ENCODE data around the gene SNAP91. TPM values are rescaled to one million over a fixed set of nuclear protein-coding genes. Genes with fewer than 3 reads are reported as not detected.
"Not testable (repeated sequence)": the region's sequence is repeated elsewhere in the genome, so short reads cannot be mapped to it uniquely, and the experiment has no call there.

The SNAP91 gene
- 1 to 10 TPM; 2.9 to 7.2 TPM for total RNA-seq

GRCh38 chr6:83708970-83709747, at the start of gene SNAP91:
Gene SNAP91 (minus strand): TSS chr6:83709101. CDS start chr6:83707927, 1,174 bp downstream.
- no peak for TF ChIP-seq POLR2AphosphoS5 (IDR thresholded peaks at IDR 0.05)
- no peak for TF ChIP-seq POLR2A (IDR thresholded peaks at IDR 0.05)
- no peak for TF ChIP-seq CTCF (IDR thresholded peaks at IDR 0.05)
- Histone ChIP-seq H3K27ac (peak within 1 kb of the TSS; percentile 32 to 51), H3K27me3 (replicated peaks; ENCODE audit: insufficient read depth) (no peaks in the 10 kb centered on the region), H3K4me3 (peak within 1 kb of the TSS; percentile 41 to 59), H3K9me3 (no peaks in the 10 kb centered on the region), H3K36me3 (no peaks in the 10 kb centered on the region), H3K4me1 (replicated peaks) (no peaks in the 10 kb centered on the region)
- 1% methylated on average over 57 of the region's 83 CpGs for whole genome bisulfite sequencing
- DNase-seq (ENCODE audit: low spot score), result peak; percentile 43
- intact Hi-C loops (cut with DNase I), result no loop called here

GRCh38 chr6:83758533-83758932, 49.6 kb upstream of the SNAP91 start:
- no peaks in the 10 kb centered on the region for H3K4me1 ChIP-seq (replicated peaks)
- no peaks in the 10 kb centered on the region for H3K27me3 ChIP-seq (replicated peaks; ENCODE audit: insufficient read depth)
- TF ChIP-seq CTCF (IDR thresholded peaks at IDR 0.05) (no peak), POLR2A (IDR thresholded peaks at IDR 0.05) (no peak), POLR2AphosphoS5 (IDR thresholded peaks at IDR 0.05) (no peak)
- H3K4me3 ChIP-seq, result no peak overlapping the region
- H3K36me3 ChIP-seq, result no peaks in the 10 kb centered on the region
- H3K27ac ChIP-seq, result no peak overlapping the region
- no peaks in the 10 kb centered on the region for H3K9me3 ChIP-seq
- no peak for DNase-seq (ENCODE audit: low spot score)
- intact Hi-C loops (cut with DNase I), result no loop called here

- Histone ChIP-seq H3K9me3 (no peaks in the 10 kb centered on the region), H3K4me1 (replicated peaks) (no peaks in the 10 kb centered on the region), H3K27ac (no peak overlapping the region), H3K4me3 (no peak overlapping the region), H3K27me3 (replicated peaks; ENCODE audit: insufficient read depth) (no peaks in the 10 kb centered on the region), H3K36me3 (no peaks in the 10 kb centered on the region)
- DNase-seq (ENCODE audit: low spot score), result no peak
- intact Hi-C loops (cut with DNase I), result no loop called here
- TF ChIP-seq CTCF (IDR thresholded peaks at IDR 0.05), result no peak
- TF ChIP-seq POLR2AphosphoS5 (IDR thresholded peaks at IDR 0.05), result no peak
- TF ChIP-seq POLR2A (IDR thresholded peaks at IDR 0.05), result no peak
Observed at GRCh38 chr6:83757021-83757420, 48.1 kb upstream of the SNAP91 start.

- Histone ChIP-seq H3K4me3 (no peak overlapping the region), H3K27ac (no peak overlapping the region), H3K9me3 (no peaks in the 10 kb centered on the region), H3K27me3 (replicated peaks; ENCODE audit: insufficient read depth) (no peaks in the 10 kb centered on the region), H3K36me3 (no peaks in the 10 kb centered on the region), H3K4me1 (replicated peaks) (no peaks in the 10 kb centered on the region)
- 93% methylated on average over 2 of the region's 2 CpGs for WGBS
- intact Hi-C loops (cut with DNase I), result no loop called here
- no peak for DNase-seq (ENCODE audit: low spot score)
- TF ChIP-seq POLR2AphosphoS5 (IDR thresholded peaks at IDR 0.05) (no peak), POLR2A (IDR thresholded peaks at IDR 0.05) (no peak), CTCF (IDR thresholded peaks at IDR 0.05) (no peak)
Observed at GRCh38 chr6:83756565-83756964, 47.7 kb upstream of the SNAP91 start.

GRCh38 chr6:83752375-83752774, 43.5 kb upstream of the SNAP91 start:
- H3K4me3 ChIP-seq; H3K9me3 ChIP-seq; DNase-seq (ENCODE audit: low spot score); intact Hi-C loops (cut with DNase I); H3K27me3 ChIP-seq (replicated peaks; ENCODE audit: insufficient read depth); H3K27ac ChIP-seq; H3K4me1 ChIP-seq (replicated peaks); H3K36me3 ChIP-seq: not testable (repeated sequence)
- WGBS, result 94% methylated on average over 5 of the region's 5 CpGs
